UCSD-AML1 (cell line): Measurements from ENCODE around the gene MAPK8IP2.

ENCODE experiments used
- DNase-seq: peaks from one replicate; lab custom pipeline; 2025; ENCODE audit not compliant: unreplicated experiment; lab: John Stamatoyannopoulos, UW

The MAPK8IP2 gene

DNA sequence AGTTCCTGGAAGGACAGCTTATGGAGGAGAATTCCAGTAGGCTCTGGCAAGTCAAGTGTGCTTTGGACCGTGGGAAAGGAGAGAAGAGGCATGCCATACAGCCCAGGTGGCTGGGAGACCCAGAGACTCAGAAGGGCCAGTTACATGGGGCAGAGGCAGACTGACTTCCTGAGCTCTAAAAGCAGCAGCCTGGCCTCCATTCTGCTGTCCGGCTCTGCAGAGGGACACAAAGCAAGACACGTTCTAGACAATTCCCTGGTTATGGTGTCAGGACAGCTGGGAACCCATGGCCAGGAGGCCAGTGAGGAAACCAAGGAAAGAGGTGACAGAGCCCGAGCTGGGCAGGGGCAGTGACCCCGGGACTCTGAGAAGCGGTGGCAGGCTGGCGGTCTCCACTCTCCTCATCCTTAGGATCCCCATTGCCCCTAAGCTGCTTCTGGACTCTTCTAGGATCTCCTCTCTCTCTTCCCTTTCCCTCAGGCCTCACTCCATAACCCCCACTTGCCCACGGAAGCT lies 25.1 kb upstream of the MAPK8IP2 start:
- DNase-seq = no peak

- no peak for DNase-seq
Measured at GRCh38 chr22:50576070-50576469, 24.5 kb upstream of the MAPK8IP2 start.

DNA sequence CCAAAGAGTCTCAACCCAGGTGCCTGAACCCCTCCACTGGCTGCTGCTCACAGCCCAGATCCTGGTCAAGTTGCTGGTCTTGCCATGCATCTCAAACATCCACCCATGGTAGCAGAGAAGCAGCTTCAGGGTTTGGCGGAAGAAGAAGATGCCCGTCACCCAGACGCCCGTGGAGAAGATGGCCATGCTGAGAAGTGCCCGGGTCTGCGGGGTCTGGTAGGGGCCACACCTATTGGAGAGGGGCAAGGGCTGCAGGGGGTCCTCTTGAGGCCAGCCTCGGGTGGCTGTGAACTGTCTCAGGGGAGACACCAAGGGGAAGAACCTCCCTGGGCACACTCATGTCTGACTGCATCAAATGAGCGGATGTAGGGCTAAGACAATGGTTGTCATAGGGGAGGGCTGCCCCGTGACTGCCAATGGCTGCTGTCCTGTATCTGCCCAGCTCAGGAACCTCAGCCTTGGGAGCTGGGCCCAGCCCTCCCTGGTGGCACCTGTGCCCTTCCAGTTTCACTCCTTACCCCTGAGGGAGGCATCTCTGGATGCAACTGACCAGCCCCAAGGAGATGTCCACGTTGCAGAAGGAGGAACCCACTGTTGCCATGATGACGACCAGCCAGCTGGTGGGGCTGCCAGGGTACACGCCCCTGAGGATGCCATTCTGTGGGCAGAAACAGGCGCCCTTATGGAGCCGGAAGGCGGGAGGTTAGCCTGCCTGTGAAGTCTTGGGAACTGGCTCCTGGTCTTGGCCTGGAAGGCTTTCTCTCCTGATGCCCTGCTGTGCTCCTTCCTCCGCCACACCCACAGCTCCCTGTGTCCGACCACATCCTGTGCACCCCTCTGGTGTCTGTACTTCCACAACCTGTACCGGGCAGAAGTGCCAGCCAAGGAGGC lies 23.5 kb upstream of the MAPK8IP2 start:
- no peak for DNase-seq

- DNase-seq = no peak
Measured at GRCh38 chr22:50577697-50577986, 23.0 kb upstream of the MAPK8IP2 start.

DNA sequence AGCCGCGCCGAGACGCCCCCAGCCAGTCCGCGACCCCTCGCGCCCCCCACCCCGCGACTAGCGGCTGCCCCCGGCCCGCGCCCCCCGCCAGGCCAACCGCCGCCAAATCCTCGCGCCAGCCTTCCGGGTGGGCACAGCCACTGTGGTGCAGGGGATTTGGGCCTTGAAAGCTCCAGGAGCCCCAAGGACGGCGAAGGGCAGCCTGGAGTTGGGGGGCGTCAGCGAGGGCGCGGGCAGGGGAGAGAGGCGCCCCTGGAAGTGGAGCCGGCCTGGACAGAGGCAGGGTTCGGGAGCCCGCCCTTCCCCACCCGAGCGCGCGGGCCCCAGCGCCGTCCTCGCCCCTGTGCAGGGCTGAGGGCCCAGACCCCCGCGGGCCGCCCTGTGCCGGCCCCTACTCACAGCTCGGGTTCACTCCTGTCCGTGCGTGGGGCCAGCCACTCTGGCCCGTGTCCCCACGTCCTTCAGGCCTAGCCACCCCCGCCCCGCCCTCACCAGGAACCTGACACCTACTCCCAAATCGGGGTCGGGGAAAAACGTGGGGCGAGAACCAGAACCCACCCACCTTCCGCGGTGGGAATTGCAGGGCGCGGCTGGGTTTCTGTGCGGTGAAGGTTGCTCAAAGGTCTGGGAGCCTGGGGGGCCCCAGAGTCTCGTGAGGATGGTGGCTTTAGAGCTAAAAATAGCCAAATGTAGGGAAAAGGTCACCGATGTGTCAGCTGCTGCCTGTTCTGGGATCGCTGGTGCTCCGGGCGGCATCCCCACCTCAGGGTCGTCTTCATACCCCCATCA lies 22.4 kb upstream of the MAPK8IP2 start, which contains the start of gene CPT1B:
Gene CPT1B (minus strand): TSS at position 441 of the 789 bp plus-strand sequence. CDS start 512 bp downstream, outside the sequence.
- DNase-seq = no peak

DNA sequence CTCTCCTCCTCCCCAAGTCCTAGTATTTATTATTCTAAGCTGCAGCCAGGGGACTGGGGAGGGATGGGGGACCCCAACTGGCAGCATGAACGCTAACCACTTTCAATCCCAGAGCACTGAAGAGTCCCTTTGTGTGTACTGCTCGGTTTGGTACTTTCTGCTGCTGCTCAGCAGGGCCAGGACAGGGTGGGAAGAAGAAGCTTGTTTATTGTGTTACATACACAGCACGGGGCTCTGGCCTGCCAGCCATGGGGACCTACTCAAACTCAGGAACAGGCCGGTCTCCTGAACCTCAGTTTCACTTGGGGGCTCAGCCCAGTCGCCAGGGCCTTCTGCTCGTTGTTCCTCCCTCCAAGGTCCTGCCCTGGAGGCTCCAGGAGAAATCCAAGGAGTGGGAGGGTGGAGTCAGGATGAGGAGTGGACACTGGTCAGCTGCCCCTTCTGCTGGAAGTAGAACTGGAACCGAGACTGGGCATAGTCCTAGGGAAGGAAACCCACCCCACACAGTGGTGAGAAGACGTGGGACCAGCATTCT lies 21.8 kb upstream of the MAPK8IP2 start:
- no peak for DNase-seq

GRCh38 chr22:50579752-50580151 lies 20.8 kb upstream of the MAPK8IP2 start:
- no peak for DNase-seq

GRCh38 chr22:50581031-50581949 lies 19.3 kb upstream of the MAPK8IP2 start:
- no peak for DNase-seq

DNA sequence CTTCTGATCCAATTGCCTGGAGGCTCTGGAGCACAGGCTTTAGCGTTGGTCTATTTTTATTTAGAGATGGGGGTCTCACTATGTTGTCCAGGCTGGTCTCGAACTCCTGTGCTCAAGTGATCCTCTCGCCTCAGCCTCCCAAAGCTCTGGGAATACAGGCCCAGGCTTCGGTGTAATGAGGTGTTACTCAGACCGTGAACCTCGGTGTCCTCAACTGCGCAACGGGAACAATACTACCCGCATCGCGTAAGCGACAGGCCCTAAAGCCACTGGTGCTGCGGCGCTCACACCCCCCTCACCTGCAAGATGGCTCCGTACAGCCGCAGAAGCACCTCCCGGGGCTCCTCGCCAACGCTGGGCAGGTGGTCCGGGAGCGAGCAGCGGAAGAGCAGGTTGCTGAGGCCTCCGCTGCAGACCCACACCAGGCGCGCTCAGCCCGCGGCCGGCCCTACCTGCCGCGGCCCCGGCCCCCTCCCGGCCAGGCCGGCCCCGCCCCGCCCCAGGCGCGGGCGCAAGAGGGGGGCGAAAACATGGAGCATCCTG lies 18.6 kb upstream of the MAPK8IP2 start:
- no peak for DNase-seq

DNA sequence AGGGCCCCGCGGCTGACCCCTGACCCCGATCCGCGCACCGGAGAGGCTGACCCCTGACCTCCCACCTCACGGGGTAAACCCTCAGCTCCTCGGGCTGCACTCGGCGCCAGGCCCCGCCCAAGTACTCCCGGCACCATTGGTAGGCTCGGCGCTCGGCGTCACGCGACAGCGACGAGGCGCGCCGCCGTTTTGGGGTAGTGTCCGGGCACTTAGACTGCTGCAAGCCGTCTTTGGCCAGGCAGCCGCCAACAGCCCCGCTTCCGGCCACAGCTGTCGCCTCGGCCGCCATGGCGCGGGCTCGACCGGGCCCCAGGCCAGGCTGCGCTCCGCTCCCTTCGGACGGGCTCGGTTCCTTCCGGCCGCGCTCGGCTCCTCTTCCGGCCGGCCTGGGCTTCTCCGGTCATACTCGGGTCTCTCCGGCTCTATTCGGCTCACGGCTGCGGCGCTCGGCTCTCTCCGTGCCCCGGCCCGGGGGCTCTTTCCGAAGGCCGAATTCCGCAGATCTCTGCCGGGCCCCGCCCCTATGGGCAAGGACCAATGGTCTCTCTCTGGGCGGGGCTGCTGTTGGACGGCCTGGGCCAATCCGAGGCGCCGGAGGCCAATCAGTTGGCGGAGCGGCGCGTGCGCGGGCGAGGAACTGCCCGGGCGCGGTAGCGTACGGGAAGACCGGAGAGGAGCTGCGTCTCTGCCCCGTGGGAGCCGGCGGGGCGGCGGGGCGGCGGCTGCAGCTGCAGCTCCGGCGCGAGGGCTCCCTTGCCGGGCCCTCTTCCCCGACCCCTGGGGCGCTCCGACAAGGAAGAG lies 17.9 kb upstream of the MAPK8IP2 start, which contains the start of gene CHKB:
Gene CHKB (minus strand): TSS at position 357 of the 801 bp plus-strand sequence. CDS start 68 bp downstream, at position 289.
- DNase-seq = peak; percentile 99

DNA sequence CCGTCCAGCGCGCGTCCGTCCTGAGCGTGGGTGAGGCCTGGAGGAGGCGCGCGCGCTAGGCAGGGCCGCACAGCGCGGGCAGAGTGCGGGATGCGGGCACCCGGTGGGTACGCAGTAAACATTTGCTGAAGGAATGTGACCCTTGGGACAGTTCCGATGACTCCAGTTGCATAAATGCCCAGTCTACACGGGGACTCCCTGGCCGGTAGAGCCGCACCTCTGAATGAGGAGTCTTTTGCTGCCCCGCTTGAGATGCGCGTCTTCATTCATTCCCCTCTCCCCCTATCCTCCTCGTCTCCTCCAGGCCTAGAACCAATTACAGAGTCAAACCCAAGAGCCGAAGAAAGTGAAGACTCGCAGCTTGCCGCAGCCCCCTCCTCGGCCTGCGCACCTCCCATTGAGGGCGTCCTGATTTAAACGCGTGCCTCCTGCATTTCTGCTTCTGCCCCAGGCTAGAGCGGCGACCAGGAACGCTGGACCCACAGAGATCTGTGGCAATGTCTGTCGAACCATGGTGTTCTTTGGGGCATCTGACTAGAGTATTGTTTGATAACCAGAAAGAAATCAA lies 17.2 kb upstream of the MAPK8IP2 start:
- no peak for DNase-seq

GRCh38 chr22:50584106-50585096 lies 16.2 kb upstream of the MAPK8IP2 start:
- no peak for DNase-seq

GRCh38 chr22:50585238-50585637 lies 15.4 kb upstream of the MAPK8IP2 start:
- no peak for DNase-seq

DNA sequence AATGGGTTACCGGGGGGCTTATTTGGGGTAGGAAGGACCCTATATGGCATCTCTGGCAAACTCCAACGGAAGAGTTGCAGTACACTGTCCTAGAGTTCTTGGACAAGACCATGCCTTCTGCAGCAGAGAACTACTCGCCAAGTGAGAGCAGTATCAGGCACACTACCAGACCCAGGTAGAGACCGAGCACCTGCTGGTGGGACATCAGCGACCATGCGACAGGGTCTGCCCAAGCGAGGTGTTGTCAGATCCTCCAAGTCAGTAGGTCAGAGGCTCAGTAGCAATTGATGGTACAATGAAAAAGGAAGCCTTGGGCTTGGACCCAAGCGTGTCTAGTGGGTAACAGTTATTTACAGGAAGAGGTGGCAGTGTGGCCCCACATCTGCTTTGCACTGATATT lies 14.8 kb upstream of the MAPK8IP2 start:
- DNase-seq = no peak

DNA sequence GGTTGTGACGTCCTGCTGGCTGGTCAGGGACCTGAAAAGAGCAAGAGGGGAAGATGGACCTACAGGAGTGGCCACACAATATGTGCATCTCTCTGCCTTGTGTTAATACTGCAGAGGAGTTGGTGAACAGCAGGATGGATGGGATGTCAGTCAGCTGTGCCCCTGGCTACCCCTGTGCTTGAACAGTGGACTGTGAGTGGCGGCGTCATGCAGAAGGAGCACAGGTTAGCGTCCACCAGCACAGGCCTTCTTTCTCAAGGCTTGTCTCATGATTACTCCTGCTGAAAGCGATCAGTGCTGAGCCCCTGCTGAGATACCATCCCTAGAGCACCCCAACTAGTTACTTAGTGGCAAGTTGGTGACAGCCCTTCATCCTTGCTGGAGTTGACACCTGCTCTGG lies 14.2 kb upstream of the MAPK8IP2 start:
- DNase-seq = no peak

DNA sequence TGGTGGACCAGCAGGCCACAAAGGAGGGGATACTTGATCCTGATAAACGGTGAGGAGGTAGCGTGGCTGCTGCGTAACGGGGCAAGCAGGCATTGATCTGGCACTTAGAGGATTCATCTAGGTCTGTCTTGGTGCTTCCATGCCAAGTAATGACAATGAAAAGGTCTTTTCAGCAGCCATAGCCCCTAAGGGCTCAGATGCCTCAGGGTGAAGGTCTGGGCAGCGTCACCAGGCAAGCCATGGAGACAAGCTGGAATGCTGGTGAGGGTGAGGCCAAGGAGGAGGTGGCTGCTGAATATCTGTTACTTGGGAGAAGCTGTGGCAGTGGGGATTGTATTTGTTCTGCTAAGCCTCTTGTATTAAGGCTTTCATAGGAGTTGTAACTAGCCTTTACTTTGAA lies 13.2 kb upstream of the MAPK8IP2 start:
- no peak for DNase-seq

- no peak for DNase-seq
Measured at GRCh38 chr22:50595189-50595588, 5.4 kb upstream of the MAPK8IP2 start.

DNA sequence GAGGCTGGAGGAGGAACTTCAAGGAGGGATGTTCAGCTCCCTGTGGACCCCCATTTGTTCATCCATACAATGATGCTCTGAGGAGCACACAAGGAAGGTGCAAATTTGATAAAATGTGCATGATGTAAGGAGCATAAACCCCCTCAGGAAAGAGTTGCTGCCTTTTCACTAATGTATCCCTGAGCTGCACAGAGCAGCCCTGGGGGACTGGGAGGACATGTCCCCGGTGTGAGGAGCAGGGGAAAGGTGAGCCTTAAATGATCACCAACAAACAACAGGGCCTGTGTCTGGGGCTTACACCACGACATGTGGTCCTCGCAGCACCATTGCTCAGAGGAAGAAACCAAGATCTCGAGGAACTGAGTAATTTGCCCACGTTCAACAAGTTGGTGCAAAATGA lies 3.5 kb upstream of the MAPK8IP2 start:
- no peak for DNase-seq
